ENCODE measurements around the gene NLRP3.
A peak's percentile ranks its signal among the peaks of the same experiment; 100 is the strongest.
"Not testable (repeated sequence)": the region's sequence is repeated elsewhere in the genome, so short reads cannot be mapped to it uniquely, and the experiment has no call there.

Gene NLRP3

GRCh38 chr1:247474367-247474766, 58.4 kb downstream of the NLRP3 start:
- DNase-seq = no peak

- DNase-seq = no peak
Measured at GRCh38 chr1:247475793-247476192, 59.8 kb downstream of the NLRP3 start.

GRCh38 chr1:247476328-247477058, 60.5 kb downstream of the NLRP3 start:
- not testable (repeated sequence) for DNase-seq

- DNase-seq = no peak
Measured at GRCh38 chr1:247482747-247483146, 66.8 kb downstream of the NLRP3 start.

- DNase-seq = peak; percentile 61
Measured at GRCh38 chr1:247487057-247487456, 71.1 kb downstream of the NLRP3 start.

- DNase-seq = no peak
Measured at GRCh38 chr1:247491328-247491727, 75.4 kb downstream of the NLRP3 start.

GRCh38 chr1:247493106-247493505, 77.1 kb downstream of the NLRP3 start:
- DNase-seq = no peak

GRCh38 chr1:247494767-247495166, 78.8 kb downstream of the NLRP3 start:
- peak; percentile 29 for DNase-seq

- DNase-seq = peak; percentile 23
Measured at GRCh38 chr1:247496581-247497285, 80.8 kb downstream of the NLRP3 start.
